NCI-H2107 (cell line): Measurements from ENCODE around the gene PEX11B.
"Not testable (repeated sequence)": the region's sequence is repeated elsewhere in the genome, so short reads cannot be mapped to it uniquely, and the experiment has no call there.

ENCODE experiments used
- DNase-seq: peaks from one replicate; lab custom pipeline; 2025; lab: John Stamatoyannopoulos, UW

The PEX11B gene

DNA sequence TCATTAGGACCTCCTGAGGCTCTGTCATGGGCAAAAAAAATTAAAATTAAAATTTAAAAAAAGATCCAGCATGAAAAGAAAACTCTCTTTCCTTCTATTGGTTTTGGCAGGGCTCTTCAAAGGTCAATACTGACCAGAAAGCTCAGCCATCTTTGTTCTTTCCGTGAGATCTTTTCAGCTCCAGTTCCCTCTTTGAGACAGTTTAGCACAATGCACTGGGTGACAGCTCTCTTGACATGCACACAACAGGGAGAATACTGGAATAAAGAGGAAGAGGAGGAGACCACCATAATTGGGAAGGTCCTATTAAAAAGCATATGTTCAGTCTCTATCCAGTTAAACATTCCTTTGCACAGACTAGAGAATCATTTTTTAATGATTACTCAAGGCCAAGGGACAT, 33.0 kb upstream of the PEX11B start:
- DNase-seq = no peak

DNA sequence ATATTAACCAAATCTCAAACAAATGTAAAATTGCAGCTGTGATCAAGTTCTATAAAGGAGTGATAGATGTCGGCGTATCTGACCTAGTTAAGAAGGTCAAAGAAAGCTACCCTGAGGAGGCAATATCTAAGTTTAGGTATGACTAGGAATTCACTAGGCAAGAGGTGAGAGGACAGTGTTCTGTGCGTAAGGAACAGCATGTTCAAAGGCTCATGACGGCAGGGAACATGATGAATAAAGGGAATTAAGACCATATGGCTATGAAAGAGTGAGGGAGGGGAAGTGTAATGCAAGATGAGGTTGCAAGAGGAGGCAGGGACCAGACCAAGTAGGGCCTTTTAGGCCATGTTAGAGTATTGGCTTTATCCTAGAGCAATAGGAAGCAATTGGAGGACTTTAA, 30.7 kb upstream of the PEX11B start:
- no peak for DNase-seq

DNA sequence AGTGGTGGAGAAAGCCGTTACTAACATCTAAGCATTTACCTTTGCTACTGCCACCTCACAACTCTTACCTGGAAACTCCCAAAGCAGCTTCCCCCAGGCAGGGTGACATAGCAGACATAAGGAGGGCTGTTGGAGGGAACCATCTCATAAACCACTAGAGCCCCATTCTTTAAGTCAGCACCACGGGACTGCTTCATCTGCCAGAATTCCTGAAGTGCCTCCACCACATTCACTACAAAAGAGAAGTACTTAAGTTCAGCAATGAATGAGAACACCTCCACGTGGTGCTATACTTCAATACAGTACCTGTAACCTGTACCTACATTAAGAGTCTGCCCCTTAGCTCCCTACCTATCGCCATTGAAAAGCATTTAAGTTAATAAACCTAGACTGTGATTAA, 29.0 kb upstream of the PEX11B start:
- no peak for DNase-seq

DNA sequence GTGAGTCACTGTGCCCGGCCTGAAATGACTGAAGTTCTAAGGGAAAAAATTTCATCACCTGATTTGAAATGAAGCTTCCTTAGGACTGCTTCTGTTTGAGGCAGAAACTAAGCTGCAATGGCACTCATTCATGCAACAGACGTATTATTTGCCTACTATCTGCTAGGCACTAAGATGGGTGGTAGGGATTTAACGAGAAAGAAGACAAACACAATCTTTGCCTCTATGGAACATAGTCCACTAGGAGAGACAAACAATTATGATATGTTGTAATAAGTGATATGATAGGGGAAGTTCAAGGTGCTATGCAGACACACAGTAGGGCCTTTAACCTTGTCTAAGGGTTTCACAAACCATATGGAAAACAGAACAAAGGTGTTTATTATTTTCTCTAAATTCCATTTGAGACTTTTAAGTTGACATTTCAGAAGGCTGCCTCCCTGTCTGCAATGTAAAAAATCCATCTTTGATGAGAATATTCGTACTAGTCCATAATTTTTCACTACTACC, 28.0 kb upstream of the PEX11B start:
- no peak for DNase-seq

DNA sequence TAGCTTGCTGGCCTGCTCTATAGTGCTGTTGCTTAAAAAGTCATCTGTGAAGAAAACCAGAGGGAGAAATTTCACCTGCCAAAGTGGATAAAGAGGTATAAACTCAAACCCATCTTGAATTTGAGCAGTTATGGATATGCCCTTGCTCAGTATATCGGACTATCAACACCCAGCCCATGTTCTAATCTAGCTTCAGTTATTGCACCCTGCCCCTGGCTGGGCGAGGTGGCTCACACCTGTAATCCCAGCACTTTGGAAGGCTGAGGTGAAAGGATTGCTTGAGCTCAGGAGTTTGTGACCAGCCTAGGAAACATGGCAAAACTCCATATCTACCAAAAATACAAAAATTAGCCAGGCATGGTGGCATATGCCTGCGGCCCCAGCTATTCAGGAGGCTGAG, 26.0 kb upstream of the PEX11B start:
- DNase-seq = no peak

DNA sequence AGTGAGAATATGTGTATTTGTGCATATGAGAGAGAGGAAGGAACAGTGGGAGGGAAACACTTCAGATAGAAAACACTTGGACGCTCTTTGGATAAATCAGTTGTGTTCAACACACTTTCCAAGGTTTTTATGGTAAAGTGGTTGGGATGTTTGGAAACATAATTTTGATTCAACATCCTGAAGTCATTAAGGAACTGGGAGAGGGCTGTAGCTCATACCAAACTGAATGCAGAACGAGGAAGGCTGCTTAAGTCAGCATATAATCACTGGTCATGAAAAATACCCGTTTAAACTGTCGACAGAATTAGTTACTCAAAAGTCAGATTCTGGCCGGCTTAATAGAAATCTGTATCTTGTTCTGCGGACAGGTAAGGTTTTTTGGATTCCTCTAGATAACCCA, 24.4 kb upstream of the PEX11B start:
- DNase-seq = no peak

DNA sequence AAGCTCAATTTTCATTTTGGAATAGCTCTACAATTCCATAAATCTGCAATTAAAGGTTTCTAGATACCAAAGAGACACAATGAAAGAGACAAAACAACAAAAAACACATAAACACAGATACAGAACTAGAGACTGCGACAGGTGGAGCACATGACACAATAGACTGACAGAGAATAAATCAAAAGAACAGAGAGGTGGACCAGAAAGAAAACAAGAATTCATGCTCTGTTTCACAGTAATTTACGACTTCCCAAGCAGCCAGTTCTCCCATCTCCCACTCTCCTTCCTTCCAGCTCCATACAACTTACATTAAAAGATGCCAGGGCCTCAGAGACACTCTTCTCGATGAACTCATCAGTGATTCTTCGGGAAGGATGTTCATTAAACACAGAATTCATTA, 23.9 kb upstream of the PEX11B start:
- no peak for DNase-seq

DNA sequence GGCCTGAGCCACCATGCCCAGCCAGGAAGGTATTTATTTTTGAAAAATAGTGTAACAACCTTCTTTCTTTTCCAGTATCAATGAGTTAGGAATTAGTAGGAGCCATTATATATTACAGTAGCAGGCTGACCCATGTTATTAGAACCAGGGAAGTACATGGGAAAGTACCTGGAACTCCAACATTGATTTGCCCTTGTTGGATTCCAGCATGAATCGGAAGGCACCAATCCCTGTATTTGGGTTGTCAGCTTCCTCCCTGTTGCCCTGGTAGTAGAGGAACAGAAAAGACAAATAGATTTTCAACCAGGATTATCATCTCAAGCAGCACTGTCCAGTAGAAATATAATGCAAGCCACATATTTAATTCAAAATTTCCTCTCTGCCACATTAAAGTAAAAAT, 18.9 kb upstream of the PEX11B start:
- no peak for DNase-seq

DNA sequence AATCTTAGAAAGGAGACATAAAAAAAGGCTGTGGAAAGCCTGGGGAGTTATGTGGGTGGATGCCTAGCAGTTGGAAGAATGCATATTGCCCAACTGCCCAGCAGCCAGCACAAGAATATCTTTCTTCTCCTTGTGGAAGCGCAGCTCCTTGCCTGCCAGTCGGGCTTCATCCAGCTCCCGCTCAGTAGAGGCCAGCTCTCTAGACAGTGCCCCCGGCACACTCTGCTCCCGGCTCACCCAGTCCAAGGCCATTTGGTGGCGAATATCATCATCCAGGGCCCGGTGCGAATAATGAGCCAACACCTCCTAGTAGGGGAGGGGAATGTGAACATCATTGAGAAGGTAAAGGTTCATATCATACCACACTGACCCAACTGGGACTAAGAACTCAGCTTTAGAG, 17.7 kb upstream of the PEX11B start:
- no peak for DNase-seq

DNA sequence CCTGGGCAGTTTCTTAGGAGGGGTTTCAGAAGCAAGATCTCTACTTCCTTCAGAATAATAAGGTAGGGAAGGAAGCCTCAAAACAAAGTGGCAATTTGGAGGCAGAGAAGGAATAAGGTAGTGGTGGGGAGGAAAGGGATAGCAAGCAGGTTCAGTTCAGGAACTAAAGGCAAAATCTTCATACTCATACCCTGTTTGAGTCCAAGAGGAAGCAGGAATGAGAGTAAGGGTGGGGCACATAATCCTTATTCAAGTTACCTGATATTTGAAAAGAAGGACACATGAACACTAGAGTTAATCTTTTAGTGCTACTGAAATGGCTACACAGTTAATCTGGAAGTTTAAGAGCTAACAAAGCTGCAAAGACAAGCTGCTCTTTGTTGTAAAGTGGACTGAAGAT, 17.2 kb upstream of the PEX11B start:
- DNase-seq = no peak

DNA sequence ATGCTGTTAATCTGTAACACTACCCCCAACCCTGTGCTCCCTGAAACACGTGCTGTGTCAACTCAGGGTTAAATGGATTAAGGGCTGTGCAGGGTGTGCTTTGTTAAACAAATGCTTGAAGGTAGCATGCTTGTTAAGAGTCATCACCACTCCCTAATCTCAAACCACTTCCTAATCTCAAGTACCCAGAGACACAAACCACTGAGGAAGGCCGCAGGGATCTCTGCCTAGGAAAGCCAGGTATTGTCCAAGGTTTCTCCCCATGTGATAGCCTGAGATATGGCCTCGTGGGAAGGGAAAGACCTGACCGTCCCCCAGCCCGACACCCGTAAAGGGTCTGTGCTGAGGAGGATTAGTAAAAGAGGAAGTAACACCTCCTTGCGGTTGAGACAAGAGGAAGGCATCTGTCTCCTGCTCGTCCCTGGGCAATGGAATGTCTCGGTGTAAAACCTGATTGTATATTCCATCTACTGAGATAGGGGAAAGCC, 14.0 kb upstream of the PEX11B start:
- DNase-seq = not testable (repeated sequence)

DNA sequence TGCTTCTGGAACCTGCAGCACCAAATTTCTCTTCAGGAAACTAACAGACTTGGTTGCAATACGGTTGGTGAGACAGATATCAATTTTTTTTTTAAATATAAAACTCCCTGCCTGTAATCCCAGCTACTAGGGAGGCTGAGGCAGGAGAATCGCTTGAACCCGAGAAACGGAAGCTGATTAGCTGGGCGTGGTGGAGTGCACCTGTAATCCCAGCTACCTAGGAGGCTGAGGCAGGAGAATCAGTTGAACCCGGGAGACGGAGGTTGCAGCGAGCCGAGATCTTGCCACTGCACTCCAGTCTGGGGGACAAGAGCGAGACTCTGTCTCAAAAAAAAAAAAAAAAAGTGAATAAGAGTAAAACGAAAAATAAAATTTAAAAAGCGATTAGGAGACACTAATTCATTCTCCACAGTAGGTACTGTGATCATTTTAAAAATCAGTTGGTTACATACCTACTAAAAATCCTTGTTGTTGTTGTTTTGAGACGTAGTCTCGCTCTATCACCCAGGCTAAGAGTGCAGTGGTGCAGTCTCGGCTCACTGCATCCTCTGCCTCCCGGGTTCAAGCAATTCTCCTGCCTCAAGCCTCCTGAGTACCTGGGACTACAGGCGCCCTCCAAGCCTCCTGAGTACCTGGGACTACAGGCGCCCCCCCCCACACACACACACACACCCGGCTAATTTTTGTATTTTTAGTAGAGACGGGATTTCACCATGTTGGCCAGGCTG, 9.6 kb upstream of the PEX11B start:
- DNase-seq = no peak

DNA sequence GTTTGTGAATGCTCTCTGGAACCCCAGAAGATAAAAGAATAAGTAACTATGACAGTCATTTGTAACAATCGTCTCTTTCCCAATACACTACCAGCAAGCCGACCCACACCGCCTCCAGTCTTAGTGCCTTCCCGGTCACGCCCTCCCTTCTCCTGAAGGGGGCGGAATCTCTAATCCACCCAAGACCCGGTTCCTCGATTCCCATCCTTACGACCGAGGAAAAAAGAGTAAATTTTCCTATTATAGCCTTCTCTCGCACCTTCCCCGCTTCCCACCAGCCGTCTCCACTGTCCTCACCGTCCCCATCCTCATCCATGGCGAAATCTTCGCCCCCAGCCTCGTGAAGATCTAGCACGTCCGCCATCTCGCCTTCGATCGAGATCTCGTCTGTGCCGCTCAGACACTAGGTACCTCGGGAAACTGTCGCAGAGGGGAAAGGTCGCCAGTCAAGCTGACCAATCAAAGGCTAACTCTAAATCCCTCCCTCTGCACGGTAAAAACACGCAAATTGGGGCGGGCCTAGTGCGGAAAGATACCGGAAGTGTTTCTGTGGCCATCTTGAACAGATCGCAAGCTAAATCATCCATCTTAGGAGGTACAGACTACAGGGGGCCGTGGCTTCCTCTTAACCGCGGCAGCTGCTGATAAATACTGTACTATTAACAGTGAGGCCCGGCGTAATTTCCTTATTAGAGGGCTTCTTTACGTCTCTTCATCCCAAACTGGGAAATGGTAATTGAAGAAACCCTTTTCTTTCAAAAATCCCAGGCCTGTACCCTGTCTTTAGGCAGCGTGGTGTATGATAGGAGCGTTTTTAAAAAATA, 8.8 kb upstream of the PEX11B start, which contains the start of gene RBM8A:
TSS of gene RBM8A (minus strand) at position 422 of the 824 bp plus-strand sequence. CDS start at position 364, 58 bp downstream.
- DNase-seq = peak; percentile 99

DNA sequence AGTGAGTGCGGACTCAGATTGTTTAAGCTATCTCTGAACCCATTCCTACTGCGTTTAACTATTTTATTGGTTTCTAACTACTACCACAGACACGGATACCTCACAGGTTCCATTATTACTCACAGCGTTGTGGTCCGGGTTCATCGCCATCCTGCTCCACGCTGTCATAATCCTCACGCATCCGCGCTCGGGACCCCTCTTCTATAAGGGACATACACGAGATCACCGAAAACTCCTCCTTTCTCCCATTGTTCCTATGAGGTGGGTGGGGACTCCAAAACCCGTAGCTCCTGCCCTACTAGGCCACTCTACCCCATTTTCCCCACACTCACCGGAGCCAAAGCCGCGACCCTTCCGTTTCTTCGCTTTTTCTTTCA, 8.2 kb upstream of the PEX11B start:
- no peak for DNase-seq

DNA sequence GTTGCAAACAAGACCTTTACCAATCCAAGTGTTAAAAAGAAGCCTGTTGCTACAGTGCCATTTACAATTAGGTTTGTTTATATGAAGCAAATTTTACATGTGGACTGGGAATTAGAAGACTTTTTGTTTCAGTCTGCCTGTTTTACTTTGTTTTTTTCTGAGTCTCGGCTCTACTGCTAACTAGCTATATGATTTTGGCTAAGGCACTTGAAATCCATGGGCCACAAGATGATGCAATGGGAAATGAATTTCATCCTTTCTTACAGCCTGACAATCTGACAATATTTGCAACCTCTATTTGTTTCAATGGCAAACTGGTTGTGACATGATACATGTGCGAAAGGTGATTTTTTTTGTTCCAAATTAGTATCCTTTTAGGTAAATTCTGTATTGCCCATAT, 3.7 kb upstream of the PEX11B start:
- DNase-seq = no peak

DNA sequence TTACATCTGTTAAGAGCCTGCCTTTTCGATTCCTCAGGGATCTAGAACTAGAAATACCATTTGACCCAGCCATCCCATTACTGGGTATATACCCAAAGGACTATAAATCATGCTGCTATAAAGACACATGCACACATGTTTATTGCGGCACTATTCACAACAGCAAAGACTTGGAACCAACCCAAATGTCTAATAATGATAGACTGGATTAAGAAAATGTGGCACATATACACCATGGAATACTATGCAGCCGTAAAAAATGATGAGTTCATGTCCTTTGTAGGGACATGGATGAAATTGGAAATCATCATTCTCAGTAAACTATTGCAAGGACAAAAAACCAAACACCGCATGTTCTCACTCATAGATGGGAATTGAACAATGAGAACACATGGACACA, 1.8 kb upstream of the PEX11B start:
- DNase-seq = not testable (repeated sequence)

DNA sequence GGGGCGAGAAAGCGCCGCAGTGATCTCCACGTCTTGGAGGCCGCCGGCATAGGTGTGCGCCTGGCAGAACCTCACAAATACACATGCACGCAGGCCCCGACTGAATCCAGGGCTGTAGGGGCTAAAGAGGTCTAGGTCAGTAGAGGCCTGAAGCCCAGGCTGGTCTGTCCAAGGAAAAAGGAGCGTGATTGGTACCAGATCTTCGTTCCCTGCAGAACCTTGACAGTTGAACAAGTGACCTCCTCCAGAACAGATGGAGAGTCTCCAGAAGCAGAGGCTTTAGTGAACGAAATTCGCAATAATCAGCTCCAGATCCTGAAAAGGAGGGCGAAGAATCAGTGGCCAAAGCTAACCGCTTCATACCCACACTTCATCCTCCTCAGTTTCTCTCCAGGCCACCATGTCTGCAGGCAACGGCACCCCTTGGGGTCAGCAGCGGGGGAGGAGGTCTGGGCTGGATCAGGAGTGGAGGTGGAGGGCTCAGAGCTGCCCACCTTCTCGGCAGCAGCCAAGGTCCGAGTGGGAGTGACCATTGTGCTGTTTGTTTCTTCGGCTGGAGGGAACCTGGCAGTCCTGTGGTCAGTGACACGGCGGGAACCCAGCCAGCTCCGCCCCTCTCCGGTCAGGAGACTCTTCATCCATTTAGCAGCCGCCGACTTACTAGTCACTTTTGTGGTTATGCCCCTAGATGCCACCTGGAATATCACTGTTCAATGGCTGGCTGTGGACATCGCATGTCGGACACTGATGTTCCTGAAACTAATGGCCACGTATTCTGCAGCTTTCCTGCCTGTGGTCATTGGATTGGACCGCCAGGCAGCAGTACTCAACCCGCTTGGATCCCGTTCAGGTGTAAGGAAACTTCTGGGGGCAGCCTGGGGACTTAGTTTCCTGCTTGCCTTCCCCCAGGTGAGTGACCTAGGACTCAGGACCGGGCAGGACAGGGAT, 749 bp upstream of the PEX11B start:
- no peak for DNase-seq

DNA sequence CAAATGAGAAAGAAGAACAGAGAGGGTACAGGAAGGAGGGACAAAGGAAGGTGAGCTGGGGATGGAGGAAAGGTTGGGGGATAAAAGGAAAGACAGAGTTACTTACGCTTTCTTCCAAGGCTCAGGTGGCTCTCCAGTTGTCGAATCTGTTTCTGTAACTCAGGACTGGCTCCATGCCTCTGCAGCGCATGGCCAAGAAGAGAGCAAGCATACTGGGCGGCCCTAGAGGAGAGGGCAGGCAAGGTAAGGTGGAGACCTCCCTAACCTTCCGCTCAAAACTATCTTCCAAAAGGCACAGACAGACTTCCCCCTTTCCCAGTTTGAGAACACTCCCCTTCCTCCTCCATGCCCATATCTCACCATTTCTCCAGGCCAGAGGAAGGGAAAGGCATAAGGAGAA, 922 bp downstream of the PEX11B start:
- no peak for DNase-seq

DNA sequence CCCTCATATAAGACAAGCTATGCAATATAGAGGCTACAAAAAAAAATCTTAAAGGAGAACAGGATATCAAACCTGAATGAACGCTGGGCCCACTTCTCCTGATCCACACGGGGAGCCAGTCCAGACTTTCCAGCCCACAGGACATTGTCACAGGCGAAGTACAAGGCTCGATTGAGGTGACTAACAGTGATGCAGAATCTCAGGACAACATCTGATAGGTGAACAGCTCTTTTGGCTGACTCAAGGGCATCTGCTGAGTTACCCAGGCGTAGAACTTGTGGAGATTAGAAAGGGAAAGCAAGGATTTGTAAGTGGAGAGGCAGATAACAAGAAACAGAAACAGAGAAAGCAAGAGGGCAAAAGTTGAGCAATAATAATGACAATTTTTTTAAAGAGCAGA, 1.8 kb downstream of the PEX11B start:
- no peak for DNase-seq

DNA sequence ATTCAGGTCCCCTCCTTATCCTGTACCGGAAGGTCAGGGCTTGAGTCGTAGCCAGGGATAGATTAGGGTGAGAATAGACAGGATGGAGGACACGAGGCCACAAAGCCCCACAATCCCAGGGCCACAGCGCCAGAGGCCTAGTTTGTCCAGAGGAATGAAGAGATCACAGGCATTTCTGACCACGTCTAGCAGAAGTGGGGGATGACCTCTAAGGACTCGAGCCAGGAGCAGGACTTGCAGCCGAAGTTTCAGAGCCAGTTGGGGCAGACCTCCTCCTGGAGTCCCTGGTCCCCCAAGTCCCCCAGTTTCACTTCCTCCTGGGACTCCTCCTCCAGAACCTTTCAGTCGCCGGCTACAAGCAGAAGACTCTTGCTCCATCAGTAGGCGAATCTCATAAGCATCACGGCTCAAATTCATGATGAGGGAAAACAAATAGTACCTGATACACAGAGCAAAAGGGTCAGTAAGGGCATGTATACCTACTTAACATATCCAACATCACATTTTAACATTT, 6.3 kb downstream of the PEX11B start:
- DNase-seq = no peak

DNA sequence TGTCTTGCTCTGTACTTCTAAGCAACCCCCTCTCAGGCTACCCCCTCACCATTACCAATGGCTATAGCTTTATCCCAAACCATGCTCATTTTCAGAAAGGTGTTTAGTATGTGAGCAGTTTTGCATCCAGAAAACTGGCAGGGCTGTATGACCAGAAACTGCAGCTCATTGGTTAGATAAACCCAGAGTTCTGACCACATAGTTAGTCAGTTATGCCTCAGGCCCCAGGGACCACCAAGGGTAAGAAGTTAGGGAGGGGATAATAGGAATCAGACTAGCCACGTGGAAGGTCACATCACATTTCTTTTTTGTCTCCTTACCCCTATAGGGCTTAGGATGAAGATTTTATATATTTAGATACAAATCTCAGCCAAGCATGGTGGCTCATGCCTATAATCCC, 9.9 kb downstream of the PEX11B start:
- no peak for DNase-seq
